H1 (cell line): ENCODE measurements around the gene MGAT4B. TPM values are rescaled to one million over a fixed set of nuclear protein-coding genes. Genes with fewer than 3 reads are reported as not detected.

Experiments used
- CTBP2 ChIP-seq: IDR thresholded peaks from 2 replicates; pipeline ENCODE4 v1.7.0; 2011; ENCODE audit warnings: borderline replicate concordance, mild to moderate bottlenecking, moderate library complexity, mixed read lengths, low read length; ENCODE audit not compliant: insufficient read depth, insufficient read length
- KDM1A ChIP-seq: fragments of 200-600, 300-600 bp; sonication (generic); IDR thresholded peaks from 2 replicates; pipeline ENCODE4 v1.7.1; 2016; ENCODE audit warnings: mild to moderate bottlenecking, low read length, borderline replicate concordance
- KDM5A ChIP-seq: fragments of 200-600 bp; IDR thresholded peaks from 2 replicates; pipeline ENCODE4 v1.7.1; 2012; ENCODE audit warnings: mild to moderate bottlenecking, low read length, inconsistent platforms, mixed read lengths
- MAFK ChIP-seq: IDR thresholded peaks from 2 replicates; pipeline ENCODE4 v1.6.1; 2012; ENCODE audit warnings: low read depth, mild to moderate bottlenecking, improper control_type of control experiment, low read length
- SP4 ChIP-seq: IDR thresholded peaks from 2 replicates; pipeline ENCODE4 v1.6.1; 2012; ENCODE audit warnings: low read length, inconsistent platforms
- polyA plus RNA-seq, 7 experiments: library from polyadenylated mRNA; depleted of rRNA in 3 of 7; stranded (reverse) in 5 of 7; unstranded in 2 of 7; fragments of >200 nt in 5 of 7; fragments of 200-250 nt in 2 of 7; gene quantifications; 1 replicate in 5 of 7; 2 replicates in 1 of 7; 4 replicates in 1 of 7; pipeline versions ENCODE4 v1.2.1 to v1.2.3, GENCODE V29; 2011 to 2013; ENCODE audit warnings: missing spikeins in 2 of 7, mixed read lengths in 2 of 7
- total RNA-seq: library from RNA; stranded (reverse); fragmentation: NEBNext Ultra II Directional; extraction: Animal tissue kit (Norgen Biotek cat#: 25700); gene quantifications from 2 replicates; pipeline ENCODE4 v1.2.1, GENCODE V29; 2021
- TF ChIP-seq, protein P1 (sequence below): IDR thresholded peaks from 2 replicates; pipeline ENCODE4 v1.6.1; 2012; ENCODE audit warnings: inconsistent platforms
- TF ChIP-seq, protein P2 (sequence below): fragments of 300-600 bp; sonication (generic); IDR thresholded peaks from 2 replicates; pipeline ENCODE4 v1.7.1; 2012; ENCODE audit warnings: low read length, moderate library complexity, mild to moderate bottlenecking, inconsistent platforms; ENCODE audit not compliant: insufficient replicate concordance
- TF ChIP-seq, protein P3 (sequence below), 3 experiments: IDR thresholded peaks; 1 replicate in 2 of 3; 2 replicates in 1 of 3; pipeline versions ENCODE4 v1.5.1 to v1.6.1; 2011; ENCODE audit warnings: low read length in 3 of 3, mild to moderate bottlenecking in 3 of 3, inconsistent platforms in 2 of 3, low read depth in 1 of 3, moderate library complexity in 1 of 3; ENCODE audit not compliant: insufficient read depth in 1 of 3; ENCODE audit errors: control extremely low read depth in 1 of 3

MGAT4B gene
- total and polyA plus RNA-seq, 2 of the 8 experiments (the other 6 are each of a cell fraction or from before 2014, with no cell fraction given) = 116 to 128 TPM

DNA sequence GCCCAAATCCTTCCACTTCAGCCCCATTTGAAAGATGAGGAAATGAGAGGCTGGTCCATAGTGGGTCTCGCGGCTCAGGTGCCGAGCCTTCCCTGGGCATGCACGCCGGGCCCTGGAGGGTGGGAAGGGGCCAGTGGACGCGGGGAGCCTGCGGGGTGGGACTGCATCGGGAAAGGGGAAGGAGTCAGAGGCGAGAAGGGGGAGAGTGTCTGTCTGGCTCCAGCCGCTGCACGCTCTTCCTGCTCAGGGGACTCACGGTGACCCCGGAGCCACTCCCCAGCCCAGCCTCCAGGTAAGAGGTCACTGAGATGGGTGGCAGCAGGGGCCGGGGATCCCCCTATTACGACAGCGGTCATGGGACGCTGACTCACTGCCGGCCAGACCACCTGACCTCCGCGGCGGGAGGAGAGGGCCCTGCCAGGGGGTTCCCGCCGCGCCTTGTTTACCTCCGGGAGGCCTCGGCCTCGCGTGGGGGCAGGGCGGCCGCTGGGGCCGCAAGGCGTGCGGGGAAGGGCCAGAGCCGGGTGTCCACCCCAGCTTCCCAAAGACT, 12.2 kb upstream of the MGAT4B start (continued):
- TF ChIP-seq, protein P1, sequence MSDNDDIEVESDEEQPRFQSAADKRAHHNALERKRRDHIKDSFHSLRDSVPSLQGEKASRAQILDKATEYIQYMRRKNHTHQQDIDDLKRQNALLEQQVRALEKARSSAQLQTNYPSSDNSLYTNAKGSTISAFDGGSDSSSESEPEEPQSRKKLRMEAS = no peak; the same call in 1 of the 2 replicates
- TF ChIP-seq, protein P2, sequence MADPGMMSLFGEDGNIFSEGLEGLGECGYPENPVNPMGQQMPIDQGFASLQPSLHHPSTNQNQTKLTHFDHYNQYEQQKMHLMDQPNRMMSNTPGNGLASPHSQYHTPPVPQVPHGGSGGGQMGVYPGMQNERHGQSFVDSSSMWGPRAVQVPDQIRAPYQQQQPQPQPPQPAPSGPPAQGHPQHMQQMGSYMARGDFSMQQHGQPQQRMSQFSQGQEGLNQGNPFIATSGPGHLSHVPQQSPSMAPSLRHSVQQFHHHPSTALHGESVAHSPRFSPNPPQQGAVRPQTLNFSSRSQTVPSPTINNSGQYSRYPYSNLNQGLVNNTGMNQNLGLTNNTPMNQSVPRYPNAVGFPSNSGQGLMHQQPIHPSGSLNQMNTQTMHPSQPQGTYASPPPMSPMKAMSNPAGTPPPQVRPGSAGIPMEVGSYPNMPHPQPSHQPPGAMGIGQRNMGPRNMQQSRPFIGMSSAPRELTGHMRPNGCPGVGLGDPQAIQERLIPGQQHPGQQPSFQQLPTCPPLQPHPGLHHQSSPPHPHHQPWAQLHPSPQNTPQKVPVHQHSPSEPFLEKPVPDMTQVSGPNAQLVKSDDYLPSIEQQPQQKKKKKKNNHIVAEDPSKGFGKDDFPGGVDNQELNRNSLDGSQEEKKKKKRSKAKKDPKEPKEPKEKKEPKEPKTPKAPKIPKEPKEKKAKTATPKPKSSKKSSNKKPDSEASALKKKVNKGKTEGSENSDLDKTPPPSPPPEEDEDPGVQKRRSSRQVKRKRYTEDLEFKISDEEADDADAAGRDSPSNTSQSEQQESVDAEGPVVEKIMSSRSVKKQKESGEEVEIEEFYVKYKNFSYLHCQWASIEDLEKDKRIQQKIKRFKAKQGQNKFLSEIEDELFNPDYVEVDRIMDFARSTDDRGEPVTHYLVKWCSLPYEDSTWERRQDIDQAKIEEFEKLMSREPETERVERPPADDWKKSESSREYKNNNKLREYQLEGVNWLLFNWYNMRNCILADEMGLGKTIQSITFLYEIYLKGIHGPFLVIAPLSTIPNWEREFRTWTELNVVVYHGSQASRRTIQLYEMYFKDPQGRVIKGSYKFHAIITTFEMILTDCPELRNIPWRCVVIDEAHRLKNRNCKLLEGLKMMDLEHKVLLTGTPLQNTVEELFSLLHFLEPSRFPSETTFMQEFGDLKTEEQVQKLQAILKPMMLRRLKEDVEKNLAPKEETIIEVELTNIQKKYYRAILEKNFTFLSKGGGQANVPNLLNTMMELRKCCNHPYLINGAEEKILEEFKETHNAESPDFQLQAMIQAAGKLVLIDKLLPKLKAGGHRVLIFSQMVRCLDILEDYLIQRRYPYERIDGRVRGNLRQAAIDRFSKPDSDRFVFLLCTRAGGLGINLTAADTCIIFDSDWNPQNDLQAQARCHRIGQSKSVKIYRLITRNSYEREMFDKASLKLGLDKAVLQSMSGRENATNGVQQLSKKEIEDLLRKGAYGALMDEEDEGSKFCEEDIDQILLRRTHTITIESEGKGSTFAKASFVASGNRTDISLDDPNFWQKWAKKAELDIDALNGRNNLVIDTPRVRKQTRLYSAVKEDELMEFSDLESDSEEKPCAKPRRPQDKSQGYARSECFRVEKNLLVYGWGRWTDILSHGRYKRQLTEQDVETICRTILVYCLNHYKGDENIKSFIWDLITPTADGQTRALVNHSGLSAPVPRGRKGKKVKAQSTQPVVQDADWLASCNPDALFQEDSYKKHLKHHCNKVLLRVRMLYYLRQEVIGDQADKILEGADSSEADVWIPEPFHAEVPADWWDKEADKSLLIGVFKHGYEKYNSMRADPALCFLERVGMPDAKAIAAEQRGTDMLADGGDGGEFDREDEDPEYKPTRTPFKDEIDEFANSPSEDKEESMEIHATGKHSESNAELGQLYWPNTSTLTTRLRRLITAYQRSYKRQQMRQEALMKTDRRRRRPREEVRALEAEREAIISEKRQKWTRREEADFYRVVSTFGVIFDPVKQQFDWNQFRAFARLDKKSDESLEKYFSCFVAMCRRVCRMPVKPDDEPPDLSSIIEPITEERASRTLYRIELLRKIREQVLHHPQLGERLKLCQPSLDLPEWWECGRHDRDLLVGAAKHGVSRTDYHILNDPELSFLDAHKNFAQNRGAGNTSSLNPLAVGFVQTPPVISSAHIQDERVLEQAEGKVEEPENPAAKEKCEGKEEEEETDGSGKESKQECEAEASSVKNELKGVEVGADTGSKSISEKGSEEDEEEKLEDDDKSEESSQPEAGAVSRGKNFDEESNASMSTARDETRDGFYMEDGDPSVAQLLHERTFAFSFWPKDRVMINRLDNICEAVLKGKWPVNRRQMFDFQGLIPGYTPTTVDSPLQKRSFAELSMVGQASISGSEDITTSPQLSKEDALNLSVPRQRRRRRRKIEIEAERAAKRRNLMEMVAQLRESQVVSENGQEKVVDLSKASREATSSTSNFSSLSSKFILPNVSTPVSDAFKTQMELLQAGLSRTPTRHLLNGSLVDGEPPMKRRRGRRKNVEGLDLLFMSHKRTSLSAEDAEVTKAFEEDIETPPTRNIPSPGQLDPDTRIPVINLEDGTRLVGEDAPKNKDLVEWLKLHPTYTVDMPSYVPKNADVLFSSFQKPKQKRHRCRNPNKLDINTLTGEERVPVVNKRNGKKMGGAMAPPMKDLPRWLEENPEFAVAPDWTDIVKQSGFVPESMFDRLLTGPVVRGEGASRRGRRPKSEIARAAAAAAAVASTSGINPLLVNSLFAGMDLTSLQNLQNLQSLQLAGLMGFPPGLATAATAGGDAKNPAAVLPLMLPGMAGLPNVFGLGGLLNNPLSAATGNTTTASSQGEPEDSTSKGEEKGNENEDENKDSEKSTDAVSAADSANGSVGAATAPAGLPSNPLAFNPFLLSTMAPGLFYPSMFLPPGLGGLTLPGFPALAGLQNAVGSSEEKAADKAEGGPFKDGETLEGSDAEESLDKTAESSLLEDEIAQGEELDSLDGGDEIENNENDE = no peak
- TF ChIP-seq, protein P3, sequence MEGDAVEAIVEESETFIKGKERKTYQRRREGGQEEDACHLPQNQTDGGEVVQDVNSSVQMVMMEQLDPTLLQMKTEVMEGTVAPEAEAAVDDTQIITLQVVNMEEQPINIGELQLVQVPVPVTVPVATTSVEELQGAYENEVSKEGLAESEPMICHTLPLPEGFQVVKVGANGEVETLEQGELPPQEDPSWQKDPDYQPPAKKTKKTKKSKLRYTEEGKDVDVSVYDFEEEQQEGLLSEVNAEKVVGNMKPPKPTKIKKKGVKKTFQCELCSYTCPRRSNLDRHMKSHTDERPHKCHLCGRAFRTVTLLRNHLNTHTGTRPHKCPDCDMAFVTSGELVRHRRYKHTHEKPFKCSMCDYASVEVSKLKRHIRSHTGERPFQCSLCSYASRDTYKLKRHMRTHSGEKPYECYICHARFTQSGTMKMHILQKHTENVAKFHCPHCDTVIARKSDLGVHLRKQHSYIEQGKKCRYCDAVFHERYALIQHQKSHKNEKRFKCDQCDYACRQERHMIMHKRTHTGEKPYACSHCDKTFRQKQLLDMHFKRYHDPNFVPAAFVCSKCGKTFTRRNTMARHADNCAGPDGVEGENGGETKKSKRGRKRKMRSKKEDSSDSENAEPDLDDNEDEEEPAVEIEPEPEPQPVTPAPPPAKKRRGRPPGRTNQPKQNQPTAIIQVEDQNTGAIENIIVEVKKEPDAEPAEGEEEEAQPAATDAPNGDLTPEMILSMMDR (IDR thresholded peaks at IDR 0.05; ENCODE audit: control extremely low read depth in 1 of 3, insufficient read depth in 1 of 3, low read depth in 1 of 3, low read length in 3 of 3) = no peak
- peak; percentile 63 for TF ChIP-seq CTBP2
- TF ChIP-seq KDM5A = no peak
- TF ChIP-seq SP4 = no peak
- TF ChIP-seq KDM1A = peak; percentile 75; the same call in 1 of the 2 replicates
- peak; percentile 55; the same call in 1 of the 2 replicates for TF ChIP-seq MAFK
